ENCODE measurements around the gene BLVRA. TPM values are rescaled to one million over a fixed set of nuclear protein-coding genes. Genes with fewer than 3 reads are reported as not detected.

BLVRA gene
- total and polyA plus RNA-seq, 10 donors, result 58.0 to 164 (median 114) TPM

DNA sequence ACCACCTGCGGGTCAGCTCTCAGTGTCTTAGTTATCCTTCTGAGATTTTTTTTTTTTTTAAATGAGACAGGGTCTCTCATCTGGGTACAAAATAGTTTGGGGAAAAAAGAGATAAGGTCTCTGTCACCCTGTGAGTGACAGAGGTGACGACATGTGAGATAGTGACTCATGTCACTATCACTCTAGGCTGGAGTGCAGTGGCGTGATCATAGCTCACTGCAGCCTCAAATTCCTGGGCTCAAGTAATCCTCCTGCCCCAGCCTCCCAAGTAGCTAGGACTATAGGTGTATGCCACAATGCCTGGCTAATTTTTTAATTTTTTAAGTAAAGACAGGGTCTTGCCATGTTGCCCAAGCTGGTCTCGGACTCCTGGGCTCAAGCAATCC is 10.4 kb downstream of the BLVRA start:
- no peak for DNase-seq
- WGBS, 5 donors, result 85 to 96% (median 92%) methylated on average over 4 of the region's 4 CpGs
- Histone ChIP-seq H3K4me3 (no peak overlapping the region), H3K27me3 (replicated peaks in 1 of 7) (no peaks in the 10 kb centered on the region), H3K27ac (peak overlapping the region in 1 of 8 donors; percentile 26), H3K36me3 (peaks cover 0 to 23% (median 15%) of the 10 kb centered on the region in 6 donors), H3K9me3 (no peaks in the 10 kb centered on the region), H3K4me1 (peaks cover 0 to 61% (median 14%) of the 10 kb centered on the region in 6 donors)
- TF ChIP-seq POLR2A (IDR thresholded peaks at IDR 0.05) (no peak), POLR2AphosphoS5 (IDR thresholded peaks at IDR 0.05) (no peak)
- TF ChIP-seq, protein P1, sequence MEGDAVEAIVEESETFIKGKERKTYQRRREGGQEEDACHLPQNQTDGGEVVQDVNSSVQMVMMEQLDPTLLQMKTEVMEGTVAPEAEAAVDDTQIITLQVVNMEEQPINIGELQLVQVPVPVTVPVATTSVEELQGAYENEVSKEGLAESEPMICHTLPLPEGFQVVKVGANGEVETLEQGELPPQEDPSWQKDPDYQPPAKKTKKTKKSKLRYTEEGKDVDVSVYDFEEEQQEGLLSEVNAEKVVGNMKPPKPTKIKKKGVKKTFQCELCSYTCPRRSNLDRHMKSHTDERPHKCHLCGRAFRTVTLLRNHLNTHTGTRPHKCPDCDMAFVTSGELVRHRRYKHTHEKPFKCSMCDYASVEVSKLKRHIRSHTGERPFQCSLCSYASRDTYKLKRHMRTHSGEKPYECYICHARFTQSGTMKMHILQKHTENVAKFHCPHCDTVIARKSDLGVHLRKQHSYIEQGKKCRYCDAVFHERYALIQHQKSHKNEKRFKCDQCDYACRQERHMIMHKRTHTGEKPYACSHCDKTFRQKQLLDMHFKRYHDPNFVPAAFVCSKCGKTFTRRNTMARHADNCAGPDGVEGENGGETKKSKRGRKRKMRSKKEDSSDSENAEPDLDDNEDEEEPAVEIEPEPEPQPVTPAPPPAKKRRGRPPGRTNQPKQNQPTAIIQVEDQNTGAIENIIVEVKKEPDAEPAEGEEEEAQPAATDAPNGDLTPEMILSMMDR (IDR thresholded peaks at IDR 0.05 in 8 of 11, conservative IDR thresholded peaks at IDR 0.05 in 3 of 11), result no peak
- intact Hi-C loops (cut with DNase I; ENCODE audit: low total_unique reads), result no loop called here

DNA sequence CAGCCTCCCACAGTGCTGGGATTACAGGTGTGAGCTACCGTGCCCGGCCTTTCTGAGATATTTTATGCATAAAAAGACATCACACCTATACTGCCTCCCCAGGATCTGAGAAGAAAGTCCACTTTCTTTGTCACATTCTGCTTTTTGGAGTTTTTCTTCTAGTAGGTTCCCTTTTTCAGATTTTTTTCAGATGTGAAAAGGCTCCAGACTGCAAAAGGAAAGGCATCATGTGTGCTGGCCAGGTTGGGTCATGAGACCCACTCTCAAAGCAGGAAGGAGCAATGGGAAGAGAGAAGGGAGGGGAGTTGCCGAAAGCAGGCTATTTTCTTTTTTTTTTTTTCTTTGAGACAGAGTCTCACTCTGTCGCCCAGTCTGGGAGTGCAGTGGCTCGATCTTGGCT is 10.8 kb downstream of the BLVRA start:
- WGBS, 5 donors, result 71 to 90% (median 71%) methylated on average over 5 of the region's 5 CpGs
- Histone ChIP-seq H3K9me3 (peaks cover 0 to under 1% (median 0%) of the 10 kb centered on the region in 8 donors), H3K4me1 (peaks cover 0 to 57% (median 10%) of the 10 kb centered on the region in 6 donors), H3K27me3 (replicated peaks in 1 of 7) (no peaks in the 10 kb centered on the region), H3K36me3 (peaks cover 0 to 23% (median 15%) of the 10 kb centered on the region in 6 donors), H3K27ac (peak overlapping the region in 1 of 8 donors; percentile 26), H3K4me3 (no peak overlapping the region)
- TF ChIP-seq POLR2A (IDR thresholded peaks at IDR 0.05) (no peak), POLR2AphosphoS5 (IDR thresholded peaks at IDR 0.05) (no peak)
- TF ChIP-seq, protein P1 (IDR thresholded peaks at IDR 0.05 in 8 of 11, conservative IDR thresholded peaks at IDR 0.05 in 3 of 11), result no peak
- intact Hi-C loops (cut with DNase I; ENCODE audit: low total_unique reads), result no loop called here
- DNase-seq, result no peak

- no peak for DNase-seq
- H3K27me3 ChIP-seq (replicated peaks in 1 of 7), result no peaks in the 10 kb centered on the region
- intact Hi-C loops (cut with DNase I; ENCODE audit: low total_unique reads), result no loop called here
- TF ChIP-seq POLR2A (IDR thresholded peaks at IDR 0.05) (no peak), POLR2AphosphoS5 (IDR thresholded peaks at IDR 0.05) (no peak)
- TF ChIP-seq, protein P1 (IDR thresholded peaks at IDR 0.05 in 8 of 11, conservative IDR thresholded peaks at IDR 0.05 in 3 of 11), result no peak
- peaks cover 0 to 6% (median 0%) of the 10 kb centered on the region in 8 donors for H3K9me3 ChIP-seq
- 85 to 89% (median 86%) methylated on average over 10 of the region's 10 CpGs for whole genome bisulfite sequencing, 5 donors
- H3K36me3 ChIP-seq, result peaks cover 0 to 23% (median 15%) of the 10 kb centered on the region in 6 donors
- H3K4me3 ChIP-seq, result no peak overlapping the region
- H3K27ac ChIP-seq, result peak overlapping the region in 2 of 8 donors; percentile 1 to 26
- H3K4me1 ChIP-seq, result peaks cover 0 to 50% (median 4%) of the 10 kb centered on the region in 6 donors
Measured at GRCh38 chr7:43769791-43770465, 11.4 kb downstream of the BLVRA start.

DNA sequence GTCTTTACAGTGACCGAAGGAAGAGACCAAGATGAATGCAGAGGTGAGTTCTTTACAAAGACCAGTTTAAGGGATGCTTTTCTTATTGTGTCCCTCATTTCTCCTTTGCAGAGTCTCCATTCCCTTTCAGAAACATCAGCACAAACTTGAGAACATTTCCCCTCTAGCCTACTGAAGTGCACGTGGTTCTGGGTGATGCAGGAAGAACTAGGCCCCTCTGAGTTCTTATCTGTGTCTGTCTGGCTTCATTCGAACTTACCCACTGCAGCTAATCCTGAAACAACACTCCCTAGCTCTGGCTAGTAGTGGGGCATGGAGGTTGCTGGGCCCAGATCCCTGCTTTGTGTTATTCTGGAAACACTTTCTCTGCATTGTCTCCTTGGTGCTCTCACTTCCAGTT is 12.6 kb downstream of the BLVRA start:
- H3K36me3 ChIP-seq, result peaks cover 0 to 23% (median 15%) of the 10 kb centered on the region in 6 donors
- H3K9me3 ChIP-seq, result peaks cover 0 to 6% (median 0%) of the 10 kb centered on the region in 8 donors
- H3K27ac ChIP-seq, result no peak overlapping the region
- no peak for DNase-seq
- TF ChIP-seq, protein P1 (IDR thresholded peaks at IDR 0.05 in 8 of 11, conservative IDR thresholded peaks at IDR 0.05 in 3 of 11), result no peak
- TF ChIP-seq POLR2A (IDR thresholded peaks at IDR 0.05) (no peak), POLR2AphosphoS5 (IDR thresholded peaks at IDR 0.05) (no peak)
- intact Hi-C loops (cut with DNase I; ENCODE audit: low total_unique reads), result no loop called here
- H3K4me3 ChIP-seq, result no peak overlapping the region
- WGBS, 5 donors, result 52 to 70% (median 58%) methylated on average over 3 of the region's 3 CpGs
- H3K4me1 ChIP-seq, result peaks cover 0 to 40% (median 0%) of the 10 kb centered on the region in 6 donors
- H3K27me3 ChIP-seq (replicated peaks in 1 of 7), result no peaks in the 10 kb centered on the region

Data from spleen (tissue), 11 donors.